PC-3 (cell line): ENCODE measurements around the gene SF3A1. TPM values are rescaled to one million over a fixed set of nuclear protein-coding genes. Genes with fewer than 3 reads are reported as not detected.

Source experiments
- ATAC-seq: fragments of 200-7000 bp; cut with Tn5 transposase; 2 replicates; pipeline ENCODE4 v1.9.1; 2020; ENCODE audit warnings: mild to moderate bottlenecking, moderate library complexity
- BruUV-seq: library from RNA; stranded (reverse); fragments of 400-500 nt; replicated peaks from 2 replicates; lab custom pipeline; 2021; lab: Mats Ljungman, UMichigan
- CTCF ChIA-PET: fragments of 300-600 bp; sonication (Branson Sonifier 250); formaldehyde crosslinking; loops from one replicate; lab custom pipeline; 2022; ENCODE audit warnings: antibody characterized with exemption; lab: Charles Lee
- POLR2A ChIA-PET: fragments of 300-600 bp; sonication (Branson Sonifier 250); formaldehyde crosslinking; loops from one replicate; lab custom pipeline; 2022; ENCODE audit warnings: antibody characterized with exemption; ENCODE audit not compliant: unreplicated experiment; lab: Charles Lee
- DNase-seq: peaks from one replicate; pipeline ENCODE4 v3.0.0-alpha.2; 2015
- H2AFZ ChIP-seq: fragments of 300-600 bp; sonication (generic); 2 replicates; pipeline ENCODE4 v1.6.0; 2016; ENCODE audit warnings: antibody characterized with exemption, low read length
- H3F3A ChIP-seq: fragments of 300-600 bp; sonication (generic); one replicate; pipeline ENCODE4 v1.6.0; 2017; ENCODE audit warnings: antibody characterized with exemption, low read length, control low read depth, mild to moderate bottlenecking; ENCODE audit not compliant: unreplicated experiment
- H3K27ac ChIP-seq: fragments of 300-600 bp; sonication (generic); 2 replicates; pipeline ENCODE4 v1.5.1; 2016; ENCODE audit warnings: mild to moderate bottlenecking, low read length
- H3K27me3 ChIP-seq: fragments of 300-600 bp; sonication (generic); 2 replicates; pipeline ENCODE4 v1.6.1; 2016; ENCODE audit warnings: low read length, mixed read lengths
- H3K36me3 ChIP-seq: fragments of 300-600 bp; sonication (generic); 2 replicates; pipeline ENCODE4 v1.6.1; 2016; ENCODE audit warnings: low read depth, mixed run types, low read length, mixed read lengths
- H3K4me1 ChIP-seq: fragments of 300-600 bp; sonication (generic); 2 replicates; pipeline ENCODE4 v1.5.1; 2016; ENCODE audit warnings: low read length; ENCODE audit not compliant: insufficient read depth
- H3K4me2 ChIP-seq: fragments of 300-600 bp; sonication (generic); 2 replicates; pipeline ENCODE4 v1.6.0; 2016; ENCODE audit warnings: low read length
- H3K4me3 ChIP-seq: fragments of 300-600 bp; sonication (generic); 2 replicates; pipeline ENCODE4 v1.5.1; 2016; ENCODE audit warnings: mild to moderate bottlenecking, low read length, mixed read lengths
- H3K79me2 ChIP-seq: fragments of 300-600 bp; sonication (generic); 2 replicates; pipeline ENCODE4 v1.6.1; 2017; ENCODE audit warnings: low read length, mixed read lengths
- H3K9ac ChIP-seq: fragments of 300-600 bp; sonication (generic); 2 replicates; pipeline ENCODE4 v1.6.0; 2016; ENCODE audit warnings: mild to moderate bottlenecking, low read length
- H3K9me2 ChIP-seq: fragments of 300-600 bp; sonication (generic); replicated peaks from 2 replicates; pipeline ENCODE4 v1.6.1; 2016; ENCODE audit warnings: mixed run types, low read length, mixed read lengths
- H3K9me3 ChIP-seq: fragments of 300-600 bp; sonication (generic); 2 replicates; pipeline ENCODE4 v1.6.1; 2016; ENCODE audit warnings: low read length, mixed read lengths
- H4K20me1 ChIP-seq: fragments of 300-600 bp; sonication (generic); 2 replicates; pipeline ENCODE4 v1.6.1; 2016; ENCODE audit warnings: low read length, mixed read lengths
- CTCF ChIP-seq: fragments of 300-600 bp; sonication (generic); conservative IDR thresholded peaks from 2 replicates; pipeline ENCODE4 v1.5.1; 2017; ENCODE audit warnings: antibody characterized with exemption, low read depth, mild to moderate bottlenecking, low read length
- EZH2 ChIP-seq: fragments of 300-600 bp; sonication (generic); IDR thresholded peaks from one replicate; pipeline ENCODE4 v1.6.1; 2017; ENCODE audit warnings: antibody characterized with exemption, mild to moderate bottlenecking, low read length; ENCODE audit not compliant: unreplicated experiment
- EZH2phosphoT487 ChIP-seq: fragments of 300-600 bp; sonication (generic); IDR thresholded peaks from 2 replicates; pipeline ENCODE4 v1.6.1; 2018; ENCODE audit warnings: mild to moderate bottlenecking, antibody characterized with exemption, low read length, borderline replicate concordance
- intact Hi-C: fragments of 100-400 bp; cut with micrococcal nuclease; formaldehyde crosslinking; loops from 2 replicates; pipeline ENCODE4 v1.9.0; 2023
- total RNA-seq: library from RNA; depleted of rRNA; stranded (reverse); fragments of >200 nt; gene quantifications from 2 replicates; pipeline ENCODE4 v1.2.3, GENCODE V29; 2014

Gene SF3A1
- total RNA-seq, 1 experiment from 2014 or later, result 59.2 TPM

GRCh38 chr22:30382340-30382739 is 25.6 kb upstream of the SF3A1 start:
- H3K9ac ChIP-seq, result no peak overlapping the region
- no peak for DNase-seq
- TF ChIP-seq EZH2 (no peak), CTCF (no peak), EZH2phosphoT487 (no peak)
- no peaks in the 10 kb centered on the region for H3F3A ChIP-seq
- H2AFZ ChIP-seq, result no peak overlapping the region
- POLR2A ChIA-PET, result no interaction called here
- H3K27me3 ChIP-seq, result no peaks in the 10 kb centered on the region
- H3K9me3 ChIP-seq, result no peaks in the 10 kb centered on the region
- no peak for ATAC-seq
- CTCF ChIA-PET, result no interaction called here
- no peak overlapping the region for H3K27ac ChIP-seq
- BruUV-seq, result no TSS peak
- intact Hi-C loops, result no loop called here
- no peaks in the 10 kb centered on the region for H4K20me1 ChIP-seq
- H3K36me3 ChIP-seq, result no peaks in the 10 kb centered on the region
- peaks cover 8% of the 10 kb centered on the region; the same call in 1 of the 2 replicates for H3K4me1 ChIP-seq
- H3K4me2 ChIP-seq, result no peak overlapping the region
- H3K79me2 ChIP-seq, result no peaks in the 10 kb centered on the region
- H3K9me2 ChIP-seq, result no peaks in the 10 kb centered on the region
- no peak overlapping the region for H3K4me3 ChIP-seq

GRCh38 chr22:30381264-30381663 is 24.6 kb upstream of the SF3A1 start:
- no peaks in the 10 kb centered on the region for H3K79me2 ChIP-seq
- H3K36me3 ChIP-seq, result no peaks in the 10 kb centered on the region
- H3K4me1 ChIP-seq, result peaks cover 2% of the 10 kb centered on the region; the same call in 1 of the 2 replicates
- CTCF ChIA-PET, result interaction anchor here (0.6 kb wide), 1 partner anchor 18 kb away, joined by 4 read pairs; no protein-coding TSS in a partner anchor
- no peak overlapping the region for H2AFZ ChIP-seq
- TF ChIP-seq EZH2phosphoT487 (no peak), EZH2 (no peak), CTCF (no peak)
- H3K27me3 ChIP-seq, result no peaks in the 10 kb centered on the region
- no peak overlapping the region for H3K9ac ChIP-seq
- H4K20me1 ChIP-seq, result no peaks in the 10 kb centered on the region
- POLR2A ChIA-PET, result no interaction called here
- no peaks in the 10 kb centered on the region for H3K9me2 ChIP-seq
- intact Hi-C loops, result no loop called here
- H3K9me3 ChIP-seq, result no peaks in the 10 kb centered on the region
- no TSS peak for BruUV-seq
- H3K4me2 ChIP-seq, result no peak overlapping the region
- DNase-seq (no peak), ATAC-seq (no peak)
- no peaks in the 10 kb centered on the region for H3F3A ChIP-seq
- no peak overlapping the region for H3K27ac ChIP-seq
- no peak overlapping the region for H3K4me3 ChIP-seq

GRCh38 chr22:30380011-30380410 is 23.3 kb upstream of the SF3A1 start:
- Histone ChIP-seq H3K4me1 (no peaks in the 10 kb centered on the region), H4K20me1 (no peaks in the 10 kb centered on the region), H3K9me2 (no peaks in the 10 kb centered on the region), H3K79me2 (no peaks in the 10 kb centered on the region), H2AFZ (no peak overlapping the region), H3K9me3 (no peaks in the 10 kb centered on the region), H3F3A (no peaks in the 10 kb centered on the region), H3K36me3 (no peaks in the 10 kb centered on the region), H3K9ac (no peak overlapping the region), H3K4me2 (no peak overlapping the region), H3K27me3 (no peaks in the 10 kb centered on the region), H3K4me3 (no peak overlapping the region), H3K27ac (no peak overlapping the region)
- intact Hi-C loops, result no loop called here
- CTCF ChIA-PET, result no interaction called here
- ATAC-seq (no peak), DNase-seq (no peak)
- TF ChIP-seq EZH2 (no peak), CTCF (no peak), EZH2phosphoT487 (no peak)
- BruUV-seq, result no TSS peak
- POLR2A ChIA-PET, result no interaction called here
